ENCODE measurements around the gene DHX30. TPM values are rescaled to one million over a fixed set of nuclear protein-coding genes. Genes with fewer than 3 reads are reported as not detected.

The DHX30 gene
- polyA plus RNA-seq, 1 of the 3 experiments (the other 2 are of a cell fraction), result 86.3 TPM

- ChIA-PET CTCF (interaction anchor here (1.0 to 2.2 kb wide), 4 partner anchors 10 to 296 kb away, joined by 3 to 7 read pairs (median 4); no protein-coding TSS in a partner anchor), POLR2A (interaction anchor here (0.6 kb wide), 1 partner anchor 9 kb away, joined by 3 read pairs; no protein-coding TSS in a partner anchor)
- no peaks in the 10 kb centered on the region for H3K4me1 ChIP-seq (ENCODE audit: control insufficient read depth in 1 of 2, insufficient read depth in 2 of 2, low read depth in 1 of 2, low read length in 1 of 2)
- TF ChIP-seq FOXM1 (IDR thresholded peaks at IDR 0.05; ENCODE audit: low read depth) (no peak), RFX5 (IDR thresholded peaks at IDR 0.05; ENCODE audit: low read length) (no peak), YY1 (IDR thresholded peaks at IDR 0.05; ENCODE audit: low read depth) (no peak), RXRA (IDR thresholded peaks at IDR 0.05; ENCODE audit: borderline replicate concordance, low read depth) (no peak), REST (IDR thresholded peaks at IDR 0.05; ENCODE audit: low read depth, low read length) (no peak), SIN3A (IDR thresholded peaks at IDR 0.05; ENCODE audit: borderline replicate concordance, low read depth, low read length) (no peak), EP300 (IDR thresholded peaks at IDR 0.05; ENCODE audit: borderline replicate concordance in 1 of 2, low read depth in 1 of 2, low read length in 1 of 2) (no peak), EZH2phosphoT487 (IDR thresholded peaks at IDR 0.05; ENCODE audit: borderline replicate concordance, low read depth) (no peak), CHD2 (IDR thresholded peaks at IDR 0.05; ENCODE audit: low read length, partially characterized antibody) (no peak), FOXJ3 (CRISPR knock-in tag; IDR thresholded peaks at IDR 0.05) (no peak), TAF1 (IDR thresholded peaks at IDR 0.05; ENCODE audit: borderline replicate concordance, low read depth, low read length) (no peak), MEF2A (IDR thresholded peaks at IDR 0.05; ENCODE audit: borderline replicate concordance, low read depth) (no peak), GATA2 (CRISPR knock-in tag; IDR thresholded peaks at IDR 0.05) (no peak), NFIC (IDR thresholded peaks at IDR 0.05; ENCODE audit: borderline replicate concordance) (no peak)
- H3F3A ChIP-seq (replicated peaks; ENCODE audit: insufficient read depth), result peaks cover 22% of the 10 kb centered on the region
- no peaks in the 10 kb centered on the region for H3K27me3 ChIP-seq (ENCODE audit: insufficient read depth)
- no peak overlapping the region for H3K9ac ChIP-seq
- H2AFZ ChIP-seq (ENCODE audit: low read depth), result no peak overlapping the region
- no peaks in the 10 kb centered on the region for H3K9me2 ChIP-seq
- H4K20me1 ChIP-seq (ENCODE audit: insufficient read depth), result peaks cover 18% of the 10 kb centered on the region; the same call in 1 of the 2 replicates
- no peak for DNase-seq
- no peak overlapping the region for H3K4me2 ChIP-seq
- 100% methylated on average over 3 of the region's 14 CpGs for WGBS (ENCODE audit: low lambda C conversion rate)
- H3K4me3 ChIP-seq (ENCODE audit: low read depth in 2 of 2, low read length in 1 of 2), result no peak overlapping the region
- H3K9me3 ChIP-seq, result no peaks in the 10 kb centered on the region
- H3K36me3 ChIP-seq (replicated peaks in 1 of 2; ENCODE audit: control insufficient read depth in 1 of 2, insufficient read depth in 2 of 2, low read length in 1 of 2), result peaks cover 37 to 58% of the 10 kb centered on the region in 2 experiments
- H3K27ac ChIP-seq (ENCODE audit: low read depth in 2 of 2, low read length in 1 of 2), result no peak overlapping the region
- H3K79me2 ChIP-seq (ENCODE audit: insufficient read depth), result peaks cover 3% of the 10 kb centered on the region; the same call in 1 of the 2 replicates
These were observed 52.0 kb downstream of the DHX30 start for GRCh38 chr3:47854720-47855455.
